ENCODE data around the gene SENP8.

Gene SENP8

DNA sequence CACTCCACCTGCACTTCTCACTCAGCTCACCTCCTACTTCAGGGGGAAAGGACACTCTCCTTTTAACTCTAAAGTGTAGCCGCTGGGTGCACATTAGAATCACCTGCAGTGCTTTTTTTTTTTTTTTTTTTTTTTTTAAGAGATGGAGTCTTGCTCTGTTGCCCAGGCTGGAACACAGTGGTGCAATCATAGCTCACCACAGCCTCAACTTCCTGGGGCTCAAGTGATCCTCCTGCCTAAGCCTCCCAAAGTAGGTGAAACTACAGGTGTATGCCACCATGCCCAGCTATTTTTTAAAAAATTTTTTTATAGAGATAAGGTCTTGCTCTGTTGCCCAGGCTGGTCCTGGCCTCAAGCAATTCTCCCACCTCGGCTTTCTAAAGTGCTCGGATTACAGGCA is 58.5 kb downstream of the SENP8 start:
- Histone ChIP-seq H3K4me1 (ENCODE audit: insufficient read depth, low read length) (peaks cover 25% of the 10 kb centered on the region), H3K4me3 (ENCODE audit: low read length) (no peak overlapping the region), H3K27me3 (ENCODE audit: insufficient read depth, low read length) (peaks cover 23% of the 10 kb centered on the region), H3K36me3 (ENCODE audit: insufficient read depth, low read length) (no peaks in the 10 kb centered on the region), H3K9me3 (ENCODE audit: low read length) (no peaks in the 10 kb centered on the region), H2AFZ (ENCODE audit: low read depth, low read length) (no peak overlapping the region)

DNA sequence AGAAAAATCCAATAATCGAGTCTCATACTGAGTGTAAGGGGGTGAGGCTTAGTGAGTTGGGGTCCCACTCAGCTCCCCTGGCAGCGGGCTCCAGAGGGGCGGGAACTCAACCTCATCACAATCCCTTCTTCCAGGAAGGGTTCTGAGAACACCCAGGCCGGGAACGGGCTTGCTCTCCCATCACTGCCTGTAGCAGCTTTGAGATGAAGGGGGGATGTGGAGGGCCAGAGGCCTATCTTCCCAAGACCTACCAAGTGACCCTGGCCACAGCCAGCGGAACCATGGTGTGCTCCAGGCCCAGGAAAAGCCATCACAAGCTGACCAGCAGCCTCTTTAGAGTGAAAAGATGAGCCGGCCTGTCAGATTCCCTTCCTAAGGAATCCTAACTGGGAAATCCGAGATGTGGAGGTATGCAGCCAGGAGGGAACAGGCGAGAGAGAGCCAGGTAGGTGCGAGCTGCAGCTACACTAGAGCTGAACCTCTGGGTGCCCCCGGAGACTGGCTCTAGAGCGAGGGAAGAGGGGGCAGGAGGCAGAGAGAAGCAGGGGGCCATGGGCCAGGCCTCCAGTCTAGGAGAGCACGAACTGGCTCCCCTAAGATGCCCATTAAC is 60.9 kb downstream of the SENP8 start:
- Histone ChIP-seq H3K4me1 (ENCODE audit: insufficient read depth, low read length) (peaks cover 30% of the 10 kb centered on the region), H3K9me3 (ENCODE audit: low read length) (no peaks in the 10 kb centered on the region), H3K27me3 (ENCODE audit: insufficient read depth, low read length) (peaks cover 28% of the 10 kb centered on the region), H3K4me3 (ENCODE audit: low read length) (no peak overlapping the region), H2AFZ (ENCODE audit: low read depth, low read length) (no peak overlapping the region), H3K36me3 (ENCODE audit: insufficient read depth, low read length) (no peaks in the 10 kb centered on the region)

DNA sequence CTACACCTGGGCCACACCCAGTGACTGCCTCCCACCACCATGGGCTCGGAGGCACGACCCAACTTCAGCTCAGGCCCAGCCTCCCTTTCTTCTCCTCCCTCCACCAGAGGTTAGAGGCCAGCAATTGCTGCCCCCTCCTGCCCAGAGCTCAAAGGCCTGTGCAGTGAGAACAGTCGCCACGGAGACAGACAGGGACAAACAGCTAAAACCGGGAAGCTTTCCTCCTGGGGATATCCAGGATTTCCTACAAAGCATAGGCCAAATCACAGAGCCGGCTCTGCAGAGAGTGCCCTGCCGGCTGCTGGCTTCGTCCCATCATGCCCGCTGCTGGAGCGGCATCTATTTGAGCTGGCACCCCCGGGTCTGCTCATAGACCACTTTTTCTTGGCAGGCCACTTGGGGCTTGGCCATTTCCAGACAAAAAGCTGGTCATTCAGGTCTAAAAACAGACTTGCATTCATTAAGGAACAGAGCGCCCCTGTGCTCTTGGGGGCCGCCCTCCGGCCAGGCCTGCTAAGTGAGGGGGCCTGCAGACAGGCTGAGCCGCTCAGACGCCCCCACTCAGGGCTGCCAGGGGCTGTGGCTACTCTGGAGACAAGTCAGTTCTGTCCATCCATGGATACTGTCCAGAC is 61.9 kb downstream of the SENP8 start:
- Histone ChIP-seq H3K4me3 (ENCODE audit: low read length) (no peak overlapping the region), H2AFZ (ENCODE audit: low read depth, low read length) (no peak overlapping the region), H3K4me1 (ENCODE audit: insufficient read depth, low read length) (peaks cover 35% of the 10 kb centered on the region), H3K9me3 (ENCODE audit: low read length) (no peaks in the 10 kb centered on the region), H3K27me3 (ENCODE audit: insufficient read depth, low read length) (peaks cover 27% of the 10 kb centered on the region), H3K36me3 (ENCODE audit: insufficient read depth, low read length) (no peaks in the 10 kb centered on the region)

DNA sequence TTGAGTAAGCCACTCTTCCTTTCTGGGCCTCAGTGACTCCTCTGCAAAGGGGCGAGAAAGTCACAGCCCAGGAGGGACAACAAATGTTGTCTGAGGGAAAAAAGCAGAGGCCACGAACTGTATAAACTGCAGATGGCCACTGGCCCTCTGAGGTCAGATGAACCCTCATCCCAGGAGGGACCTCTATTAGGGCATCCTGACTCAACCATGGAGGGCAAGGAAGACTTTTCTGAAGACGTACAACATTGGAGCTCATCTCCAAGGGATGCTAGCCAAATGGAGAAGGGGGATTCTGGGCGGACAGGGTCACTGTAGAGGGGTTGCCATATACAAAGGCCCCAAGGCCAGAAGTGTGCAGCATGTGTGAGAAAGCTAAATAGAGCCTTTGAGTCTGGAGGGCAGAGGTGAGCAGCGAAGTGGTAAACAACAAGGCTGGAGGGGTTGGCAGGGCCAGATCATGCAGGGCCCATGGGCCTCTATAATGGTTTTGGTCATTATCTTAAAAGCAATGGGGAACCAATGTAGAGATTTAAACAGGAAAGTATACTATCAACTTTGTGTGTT is 62.6 kb downstream of the SENP8 start:
- no peak overlapping the region for H3K4me3 ChIP-seq (ENCODE audit: low read length)
- H3K9me3 ChIP-seq (ENCODE audit: low read length) = no peaks in the 10 kb centered on the region
- peaks cover 35% of the 10 kb centered on the region for H3K4me1 ChIP-seq (ENCODE audit: insufficient read depth, low read length)
- no peaks in the 10 kb centered on the region for H3K36me3 ChIP-seq (ENCODE audit: insufficient read depth, low read length)
- H3K27me3 ChIP-seq (ENCODE audit: insufficient read depth, low read length) = peaks cover 29% of the 10 kb centered on the region
- no peak overlapping the region for H2AFZ ChIP-seq (ENCODE audit: low read depth, low read length)

DNA sequence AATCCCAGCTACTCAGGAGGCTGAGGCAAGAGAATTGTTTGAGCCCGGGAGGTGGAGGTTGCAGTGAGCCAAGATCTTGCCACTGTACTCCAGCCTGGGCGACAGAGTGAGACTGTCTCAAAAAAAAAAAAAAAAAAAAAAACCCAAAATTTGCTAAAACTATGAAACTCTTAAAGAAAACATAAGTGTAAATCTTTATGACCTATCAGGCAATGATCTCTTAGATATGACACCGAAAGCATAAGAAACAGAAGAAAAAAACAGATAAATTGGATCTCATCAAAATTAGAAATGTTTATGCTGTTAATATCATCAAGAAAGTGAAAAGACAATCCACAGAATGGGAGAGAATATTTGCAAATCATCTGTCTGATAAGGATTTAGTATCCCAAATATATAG is 64.0 kb downstream of the SENP8 start:
- no peak overlapping the region for H2AFZ ChIP-seq (ENCODE audit: low read depth, low read length)
- H3K9me3 ChIP-seq (ENCODE audit: low read length) = no peaks in the 10 kb centered on the region
- H3K4me1 ChIP-seq (ENCODE audit: insufficient read depth, low read length) = peaks cover 35% of the 10 kb centered on the region
- no peaks in the 10 kb centered on the region for H3K36me3 ChIP-seq (ENCODE audit: insufficient read depth, low read length)
- H3K27me3 ChIP-seq (ENCODE audit: insufficient read depth, low read length) = peaks cover 25% of the 10 kb centered on the region
- no peak overlapping the region for H3K4me3 ChIP-seq (ENCODE audit: low read length)

DNA sequence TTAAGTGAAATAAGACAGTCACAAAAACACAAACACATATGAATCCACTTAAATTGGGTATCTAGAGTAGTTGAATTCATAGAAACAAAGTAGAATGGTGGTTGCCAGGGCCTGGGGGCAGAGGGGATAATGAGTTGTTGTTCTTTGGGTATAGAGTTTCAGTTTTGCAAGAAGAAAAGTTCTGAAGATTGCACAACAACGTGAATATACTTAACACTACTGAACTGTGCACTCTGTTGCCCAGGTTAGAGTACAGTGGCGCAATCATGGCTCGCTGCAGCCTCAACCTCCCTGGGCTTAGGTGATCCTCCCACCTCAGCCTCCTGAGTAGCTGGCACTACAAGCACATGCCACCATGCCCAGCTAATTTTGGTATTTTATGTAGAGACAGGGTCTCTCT is 64.5 kb downstream of the SENP8 start:
- Histone ChIP-seq H2AFZ (ENCODE audit: low read depth, low read length) (no peak overlapping the region), H3K9me3 (ENCODE audit: low read length) (no peaks in the 10 kb centered on the region), H3K27me3 (ENCODE audit: insufficient read depth, low read length) (peaks cover 25% of the 10 kb centered on the region), H3K36me3 (ENCODE audit: insufficient read depth, low read length) (no peaks in the 10 kb centered on the region), H3K4me3 (ENCODE audit: low read length) (no peak overlapping the region), H3K4me1 (ENCODE audit: insufficient read depth, low read length) (peaks cover 35% of the 10 kb centered on the region)

DNA sequence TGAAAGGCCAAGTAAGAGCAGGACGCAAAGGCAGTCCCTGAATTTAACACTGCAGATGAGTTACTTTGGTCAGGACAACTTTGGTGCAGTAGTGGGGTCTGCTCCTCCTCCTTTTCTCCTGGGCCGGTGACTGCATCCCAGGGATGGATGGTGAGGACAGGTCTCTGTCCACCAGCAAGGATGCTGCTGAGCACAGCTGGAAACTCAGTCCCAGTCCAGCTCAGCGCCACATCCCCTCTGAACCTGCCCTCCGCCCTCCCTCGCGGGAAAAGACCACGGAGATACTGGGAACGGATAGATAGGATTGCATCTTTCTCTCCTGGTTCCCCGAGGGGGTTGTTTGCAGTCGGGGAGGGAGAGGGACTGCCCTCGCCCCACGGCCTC is 65.6 kb downstream of the SENP8 start:
- peaks cover 25% of the 10 kb centered on the region for H3K27me3 ChIP-seq (ENCODE audit: insufficient read depth, low read length)
- H3K4me3 ChIP-seq (ENCODE audit: low read length) = no peak overlapping the region
- peak overlapping the region; percentile 59 for H2AFZ ChIP-seq (ENCODE audit: low read depth, low read length)
- H3K36me3 ChIP-seq (ENCODE audit: insufficient read depth, low read length) = no peaks in the 10 kb centered on the region
- peaks cover 35% of the 10 kb centered on the region for H3K4me1 ChIP-seq (ENCODE audit: insufficient read depth, low read length)
- H3K9me3 ChIP-seq (ENCODE audit: low read length) = no peaks in the 10 kb centered on the region

DNA sequence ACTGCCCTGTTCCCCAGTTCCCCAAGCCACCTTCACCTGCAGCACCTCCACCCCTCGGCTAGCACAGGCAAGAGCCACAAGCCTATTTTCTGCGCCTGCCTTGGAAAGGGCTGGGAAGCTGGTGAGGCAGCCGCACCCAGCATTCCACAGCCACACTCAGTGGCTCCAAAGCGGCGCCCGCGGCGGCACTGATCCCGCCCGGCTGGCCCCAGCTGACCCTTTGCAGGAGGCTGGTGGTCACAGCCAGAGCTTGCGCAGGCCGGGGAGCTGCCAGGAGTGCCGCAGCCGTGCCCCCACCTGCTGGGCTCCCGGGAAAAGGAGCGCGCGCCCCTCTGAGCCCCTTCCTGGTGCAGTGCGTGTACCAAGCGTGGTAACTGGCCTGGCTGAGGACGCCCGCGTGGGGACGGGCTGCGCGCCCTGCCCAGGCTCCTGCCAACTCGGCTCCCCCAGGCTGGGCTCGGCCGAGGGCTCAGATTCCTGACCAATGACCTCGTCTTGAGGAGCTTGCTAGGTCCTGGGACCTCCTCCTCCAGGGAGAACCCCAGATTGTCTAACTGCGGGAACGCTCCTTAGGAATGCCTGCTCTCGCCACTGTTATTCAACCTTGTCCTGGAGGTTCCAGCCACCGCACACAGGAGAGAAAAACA is 66.1 kb downstream of the SENP8 start:
- peaks cover 30% of the 10 kb centered on the region for H3K4me1 ChIP-seq (ENCODE audit: insufficient read depth, low read length)
- peaks cover 25% of the 10 kb centered on the region for H3K27me3 ChIP-seq (ENCODE audit: insufficient read depth, low read length)
- peak overlapping the region; percentile 14 for H3K4me3 ChIP-seq (ENCODE audit: low read length)

DNA sequence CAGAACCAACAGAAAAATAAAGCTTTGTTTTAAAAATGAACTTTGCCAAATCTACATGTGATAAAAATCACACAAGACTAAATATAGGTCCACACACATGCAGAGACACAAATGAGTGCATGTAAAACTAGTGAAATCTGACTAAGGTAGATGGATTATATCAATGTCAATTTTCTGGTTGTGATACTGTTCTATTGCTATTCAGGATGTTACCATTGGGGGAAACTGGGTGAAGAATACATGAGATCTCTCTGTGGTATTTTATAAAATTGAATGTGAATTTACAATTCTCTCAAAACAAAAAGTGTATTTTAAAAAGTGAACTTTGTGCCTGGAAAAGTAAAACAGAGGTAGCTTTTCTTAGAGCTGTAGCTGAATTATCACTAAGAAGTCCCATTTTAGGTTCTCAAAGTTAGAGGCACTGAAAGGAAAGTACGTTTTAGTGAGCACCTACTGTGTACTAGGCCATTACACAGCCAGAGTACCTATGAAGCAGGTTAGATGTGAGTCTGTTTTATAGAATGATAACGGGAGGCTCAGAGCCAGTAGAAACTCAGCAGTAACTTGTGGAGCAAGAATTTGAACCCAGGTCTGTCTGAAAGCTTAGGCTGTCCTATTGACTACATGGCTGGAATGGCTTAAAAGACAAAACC is 71.2 kb downstream of the SENP8 start:
- Histone ChIP-seq H2AFZ (ENCODE audit: low read depth, low read length) (no peak overlapping the region), H3K27me3 (ENCODE audit: insufficient read depth, low read length) (peaks cover 10% of the 10 kb centered on the region), H3K4me1 (ENCODE audit: insufficient read depth, low read length) (peaks cover 2% of the 10 kb centered on the region), H3K36me3 (ENCODE audit: insufficient read depth, low read length) (no peaks in the 10 kb centered on the region), H3K9me3 (ENCODE audit: low read length) (no peaks in the 10 kb centered on the region), H3K4me3 (ENCODE audit: low read length) (no peak overlapping the region)

More for the DNA sequence above, 66.1 kb downstream of the SENP8 start:
- Histone ChIP-seq H3K36me3 (ENCODE audit: insufficient read depth, low read length) (no peaks in the 10 kb centered on the region), H3K9me3 (ENCODE audit: low read length) (no peaks in the 10 kb centered on the region), H2AFZ (ENCODE audit: low read depth, low read length) (peak overlapping the region; percentile 59)

DNA sequence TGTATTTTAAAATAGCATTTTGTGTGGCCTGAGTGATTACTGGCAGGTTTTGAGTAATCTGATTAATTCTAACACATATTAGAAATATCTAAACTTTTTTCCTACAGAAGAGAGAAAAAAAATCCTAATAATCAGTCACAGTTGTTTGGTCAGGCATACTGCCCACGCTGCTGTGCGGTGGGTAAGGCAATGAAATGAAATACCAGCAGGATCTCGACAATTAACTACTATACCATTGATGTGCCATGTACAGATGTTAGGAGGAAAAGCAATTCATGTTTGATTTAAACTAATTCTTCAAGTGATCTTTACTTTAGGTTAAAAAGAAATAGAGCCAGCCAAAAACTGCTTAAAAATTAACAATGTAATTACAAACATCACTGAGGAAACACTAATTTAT is 74.2 kb downstream of the SENP8 start:
- no peaks in the 10 kb centered on the region for H3K4me1 ChIP-seq (ENCODE audit: insufficient read depth, low read length)
- no peaks in the 10 kb centered on the region for H3K36me3 ChIP-seq (ENCODE audit: insufficient read depth, low read length)
- no peak overlapping the region for H3K4me3 ChIP-seq (ENCODE audit: low read length)
- H2AFZ ChIP-seq (ENCODE audit: low read depth, low read length) = no peak overlapping the region
- H3K27me3 ChIP-seq (ENCODE audit: insufficient read depth, low read length) = peaks cover 2% of the 10 kb centered on the region
- H3K9me3 ChIP-seq (ENCODE audit: low read length) = no peaks in the 10 kb centered on the region
